ENCODE results near the gene TBC1D22A.

GRCh38 chr22:47056776-47057470 lies 294.5 kb downstream of the TBC1D22A start:
- TF ChIP-seq EZH2 (IDR thresholded peaks at IDR 0.05; ENCODE audit: borderline replicate concordance, low read length) (no peak), CTCF (IDR thresholded peaks at IDR 0.05; ENCODE audit: low read length) (no peak)
